ENCODE data around the gene SDCCAG8. TPM values are rescaled to one million over a fixed set of nuclear protein-coding genes. Genes with fewer than 3 reads are reported as not detected.

The SDCCAG8 gene
- total and polyA plus RNA-seq, 2 experiments from 2014 or later, result 28.0 to 66.7 TPM

- H3K36me3 Mint-ChIP-seq (ENCODE audit: low read depth), result peaks cover 9% of the 10 kb centered on the region; the same call in 2 of the 3 replicates
- H3K4me3 ChIP-seq, result no peak overlapping the region
- H3K4me2 ChIP-seq, result no peak overlapping the region
- H3K4me1 ChIP-seq (ENCODE audit: insufficient read depth), result peaks cover 21% of the 10 kb centered on the region
- H3K4me1 Mint-ChIP-seq, result peaks cover 37% of the 10 kb centered on the region
- H3K27ac ChIP-seq (ENCODE audit: low read depth), result no peak overlapping the region
- ATAC-seq (no peak), DNase-seq (ENCODE audit: low spot score) (no peak)
- H2AFZ ChIP-seq, result no peak overlapping the region
- H3F3A ChIP-seq (replicated peaks; ENCODE audit: low read depth), result no peaks in the 10 kb centered on the region
- no peak for TF ChIP-seq NANOG (IDR thresholded peaks at IDR 0.05; ENCODE audit: borderline replicate concordance)
- no peak for TF ChIP-seq STAT1 (IDR thresholded peaks at IDR 0.05; ENCODE audit: unreplicated experiment)
- no peak for TF ChIP-seq JUNB (IDR thresholded peaks at IDR 0.05; ENCODE audit: unreplicated experiment)
- no peak for TF ChIP-seq ZNF114 (CRISPR knock-in tag; IDR thresholded peaks at IDR 0.05)
- TF ChIP-seq CREB1 (CRISPR knock-in tag; IDR thresholded peaks at IDR 0.05; ENCODE audit: low read depth), result no peak
- no peak for TF ChIP-seq POLR2AphosphoS5 (IDR thresholded peaks at IDR 0.05; ENCODE audit: low read depth)
- no peak for TF ChIP-seq REST (IDR thresholded peaks at IDR 0.05; ENCODE audit: unreplicated experiment)
- TF ChIP-seq ZNF462 (CRISPR knock-in tag; IDR thresholded peaks at IDR 0.05), result no peak
- no peak overlapping the region for H3K4me3 Mint-ChIP-seq
- H4K20me1 ChIP-seq (replicated peaks; ENCODE audit: insufficient read depth), result no peaks in the 10 kb centered on the region
- no peaks in the 10 kb centered on the region for H3K36me3 ChIP-seq (ENCODE audit: insufficient read depth)
- peaks cover 6% of the 10 kb centered on the region for H3K27me3 Mint-ChIP-seq (ENCODE audit: insufficient read depth, low read depth, poor library complexity)
- no peaks in the 10 kb centered on the region for H3K9me2 ChIP-seq (ENCODE audit: insufficient read depth)
- no peaks in the 10 kb centered on the region for H3K27me3 ChIP-seq (ENCODE audit: insufficient read depth)
- no peaks in the 10 kb centered on the region for H3K79me2 ChIP-seq (replicated peaks; ENCODE audit: insufficient read depth)
- H3K9me3 Mint-ChIP-seq, result no peaks in the 10 kb centered on the region
- H3K27ac Mint-ChIP-seq, result no peak overlapping the region
Observed at GRCh38 chr1:243508943-243509342, 253.1 kb downstream of the SDCCAG8 start.

All from GM23338 (cell line).